Measurements from ENCODE around the gene NR2F6. TPM values are rescaled to one million over a fixed set of nuclear protein-coding genes. Genes with fewer than 3 reads are reported as not detected.

NR2F6 gene
- total RNA-seq, 1 experiment from 2014 or later: 134 TPM

DNA sequence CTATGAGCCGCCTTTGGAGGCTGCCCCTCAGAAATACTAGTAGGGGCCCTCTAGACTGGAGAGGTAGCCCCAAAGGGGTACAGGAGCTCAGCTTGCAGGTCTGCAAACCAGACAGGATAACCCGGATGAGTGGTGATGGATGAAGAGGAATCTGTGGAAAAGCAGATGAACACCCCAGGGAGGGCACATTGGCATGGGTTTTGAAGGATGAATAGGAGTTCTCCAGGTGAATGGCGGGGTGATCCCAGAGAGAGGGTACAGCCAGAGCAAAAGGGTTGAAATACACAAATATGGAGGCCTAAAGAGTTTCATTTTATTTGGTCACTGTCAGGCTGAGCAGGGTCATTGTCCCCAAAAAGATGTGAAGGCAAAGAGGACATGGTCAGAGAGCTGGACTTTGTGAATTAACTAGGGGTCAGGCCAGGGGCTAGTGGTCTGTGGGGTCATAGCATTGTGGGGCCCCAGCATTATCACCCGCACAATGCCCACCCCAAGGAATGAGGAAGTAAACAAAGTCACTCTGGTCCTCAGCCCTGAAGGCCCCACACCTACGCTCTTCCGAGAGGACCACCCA is 4.8 kb downstream of the NR2F6 start:
- H3K9ac ChIP-seq (ENCODE audit: extremely low read depth, insufficient read length, low read length): no peak overlapping the region
- peaks cover 3% of the 10 kb centered on the region for H3K79me1 ChIP-seq (ENCODE audit: insufficient read depth, low read depth, low read length, poor library complexity, severe bottlenecking)
- peak overlapping the region; percentile 14 to 87 (median 58); a peak in 4 of 7 replicates for H3K27ac Mint-ChIP-seq
- no peak overlapping the region; the same call in 1 of the 2 replicates for H3K14ac ChIP-seq (ENCODE audit: insufficient read depth, low read length)
- no peak overlapping the region for H2AFZ ChIP-seq (ENCODE audit: low read length)
- peaks cover 9% of the 10 kb centered on the region for H3K23me2 ChIP-seq (ENCODE audit: insufficient read length, low read depth, low read length, poor library complexity, severe bottlenecking)
- no peak overlapping the region for H3K27ac ChIP-seq (ENCODE audit: insufficient read length, low read depth, low read length)
- no peaks in the 10 kb centered on the region; the same call in 1 of the 2 replicates for H3K4me1 ChIP-seq (ENCODE audit: insufficient read depth, low read length)
- H2BK5ac ChIP-seq (ENCODE audit: insufficient read length, low read length): no peak overlapping the region
- H3K4me2 ChIP-seq (ENCODE audit: insufficient read depth, insufficient read length, low read length): peak overlapping the region; percentile 10
- H3K79me2 ChIP-seq (ENCODE audit: insufficient read depth, low read length): peaks cover 26% of the 10 kb centered on the region; the same call in 1 of the 2 replicates
- TF ChIP-seq, protein P1, sequence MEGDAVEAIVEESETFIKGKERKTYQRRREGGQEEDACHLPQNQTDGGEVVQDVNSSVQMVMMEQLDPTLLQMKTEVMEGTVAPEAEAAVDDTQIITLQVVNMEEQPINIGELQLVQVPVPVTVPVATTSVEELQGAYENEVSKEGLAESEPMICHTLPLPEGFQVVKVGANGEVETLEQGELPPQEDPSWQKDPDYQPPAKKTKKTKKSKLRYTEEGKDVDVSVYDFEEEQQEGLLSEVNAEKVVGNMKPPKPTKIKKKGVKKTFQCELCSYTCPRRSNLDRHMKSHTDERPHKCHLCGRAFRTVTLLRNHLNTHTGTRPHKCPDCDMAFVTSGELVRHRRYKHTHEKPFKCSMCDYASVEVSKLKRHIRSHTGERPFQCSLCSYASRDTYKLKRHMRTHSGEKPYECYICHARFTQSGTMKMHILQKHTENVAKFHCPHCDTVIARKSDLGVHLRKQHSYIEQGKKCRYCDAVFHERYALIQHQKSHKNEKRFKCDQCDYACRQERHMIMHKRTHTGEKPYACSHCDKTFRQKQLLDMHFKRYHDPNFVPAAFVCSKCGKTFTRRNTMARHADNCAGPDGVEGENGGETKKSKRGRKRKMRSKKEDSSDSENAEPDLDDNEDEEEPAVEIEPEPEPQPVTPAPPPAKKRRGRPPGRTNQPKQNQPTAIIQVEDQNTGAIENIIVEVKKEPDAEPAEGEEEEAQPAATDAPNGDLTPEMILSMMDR (conservative IDR thresholded peaks at IDR 0.05): no peak
- no peak overlapping the region for H3K4ac ChIP-seq (ENCODE audit: low read depth, low read length)
- H3K27me3 Mint-ChIP-seq (ENCODE audit: low read depth): peaks cover 2% of the 10 kb centered on the region; the same call in 1 of the 2 replicates
- H3K36me3 Mint-ChIP-seq (ENCODE audit: insufficient read depth in 1 of 3, low read depth in 3 of 3): peaks cover 4 to 42% (median 32%) of the 10 kb centered on the region in 3 experiments; a peak in 6 of 7 replicates
- H2BK120ac ChIP-seq (ENCODE audit: low read depth, low read length, poor library complexity, severe bottlenecking): no peak overlapping the region
- WGBS (ENCODE audit: extremely low coverage, insufficient read length, low lambda C conversion rate): no CpG with 5 or more reads among the region's 6 CpGs
- no peak overlapping the region for H3K18ac ChIP-seq (ENCODE audit: insufficient read length, low read depth, low read length)
- no peak overlapping the region for H3T11ph ChIP-seq (ENCODE audit: low read length)
- no peak overlapping the region for H2BK20ac ChIP-seq (ENCODE audit: low read depth, low read length, poor library complexity, severe bottlenecking)
- no peaks in the 10 kb centered on the region for H3K9me3 ChIP-seq (ENCODE audit: control insufficient read depth, low read depth, low read length)
- H3K27me3 ChIP-seq (ENCODE audit: insufficient read depth, low read length): no peaks in the 10 kb centered on the region
- no peak overlapping the region for H4K5ac ChIP-seq (ENCODE audit: insufficient read length, low read depth, low read length)
- no peaks in the 10 kb centered on the region for H4K20me1 ChIP-seq (ENCODE audit: control insufficient read depth, insufficient read depth, insufficient read length)
- no peak overlapping the region for H3K23ac ChIP-seq (ENCODE audit: insufficient read length, low read depth, low read length)
- DNase-seq: no peak
- no peak overlapping the region for H3K56ac ChIP-seq (ENCODE audit: insufficient read length, low read depth, low read length)
- H2BK15ac ChIP-seq (ENCODE audit: low read depth, low read length): no peak overlapping the region
- H3K4me1 Mint-ChIP-seq: peaks cover 26 to 30% of the 10 kb centered on the region in 2 experiments
- H3K4me3 Mint-ChIP-seq: no peak overlapping the region; a peak in 1 of 5 replicates
- no peak overlapping the region for H4K91ac ChIP-seq (ENCODE audit: insufficient read length, low read depth, low read length)
- H4K8ac ChIP-seq (replicated peaks; ENCODE audit: insufficient read length, low read depth, low read length): no peak overlapping the region
- H2AK5ac ChIP-seq (ENCODE audit: insufficient read length, low read length): no peak overlapping the region
- no peaks in the 10 kb centered on the region; a peak in 1 of 5 replicates for H3K9me3 Mint-ChIP-seq
- no peak overlapping the region for H2BK12ac ChIP-seq (ENCODE audit: insufficient read length, low read depth, low read length)

Measured in H9 (cell line).